Measurements from ENCODE around the gene LRRC42.
"Not testable (repeated sequence)": the region's sequence is repeated elsewhere in the genome, so short reads cannot be mapped to it uniquely, and the experiment has no call there.

- not testable (repeated sequence) for TF ChIP-seq CTCF (conservative IDR thresholded peaks at IDR 0.05 in 1 of 2, IDR thresholded peaks at IDR 0.05 in 1 of 2; ENCODE audit: extremely low read depth in 1 of 2, insufficient read depth in 1 of 2, low read depth in 1 of 2, low read length in 2 of 2); EZH2 (IDR thresholded peaks at IDR 0.05; ENCODE audit: borderline replicate concordance, low read length)
Observed at GRCh38 chr1:53969323-53969722, 23.2 kb downstream of the LRRC42 start.

Measured in mammary epithelial cell (primary cell).